Measurements from ENCODE around the gene SGK2.

SGK2 gene

GRCh38 chr20:43542161-43542560 lies 16.7 kb upstream of the SGK2 start:
- TF ChIP-seq, protein P1, sequence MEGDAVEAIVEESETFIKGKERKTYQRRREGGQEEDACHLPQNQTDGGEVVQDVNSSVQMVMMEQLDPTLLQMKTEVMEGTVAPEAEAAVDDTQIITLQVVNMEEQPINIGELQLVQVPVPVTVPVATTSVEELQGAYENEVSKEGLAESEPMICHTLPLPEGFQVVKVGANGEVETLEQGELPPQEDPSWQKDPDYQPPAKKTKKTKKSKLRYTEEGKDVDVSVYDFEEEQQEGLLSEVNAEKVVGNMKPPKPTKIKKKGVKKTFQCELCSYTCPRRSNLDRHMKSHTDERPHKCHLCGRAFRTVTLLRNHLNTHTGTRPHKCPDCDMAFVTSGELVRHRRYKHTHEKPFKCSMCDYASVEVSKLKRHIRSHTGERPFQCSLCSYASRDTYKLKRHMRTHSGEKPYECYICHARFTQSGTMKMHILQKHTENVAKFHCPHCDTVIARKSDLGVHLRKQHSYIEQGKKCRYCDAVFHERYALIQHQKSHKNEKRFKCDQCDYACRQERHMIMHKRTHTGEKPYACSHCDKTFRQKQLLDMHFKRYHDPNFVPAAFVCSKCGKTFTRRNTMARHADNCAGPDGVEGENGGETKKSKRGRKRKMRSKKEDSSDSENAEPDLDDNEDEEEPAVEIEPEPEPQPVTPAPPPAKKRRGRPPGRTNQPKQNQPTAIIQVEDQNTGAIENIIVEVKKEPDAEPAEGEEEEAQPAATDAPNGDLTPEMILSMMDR (IDR thresholded peaks at IDR 0.05): no peak
- Histone ChIP-seq H3K79me2 (no peaks in the 10 kb centered on the region), H3K4me3 (ENCODE audit: low read depth, low read length) (no peak overlapping the region), H3K4me2 (ENCODE audit: low read length) (no peak overlapping the region), H3K9me3 (ENCODE audit: control insufficient read depth, low read length) (no peaks in the 10 kb centered on the region), H3K27ac (no peak overlapping the region), H3K27me3 (ENCODE audit: control insufficient read depth, insufficient read depth, low read length) (no peaks in the 10 kb centered on the region), H3K36me3 (ENCODE audit: control insufficient read depth, insufficient read depth, low read length) (no peaks in the 10 kb centered on the region), H3K4me1 (no peaks in the 10 kb centered on the region), H2AFZ (no peak overlapping the region), H3K9ac (no peak overlapping the region)

DNA sequence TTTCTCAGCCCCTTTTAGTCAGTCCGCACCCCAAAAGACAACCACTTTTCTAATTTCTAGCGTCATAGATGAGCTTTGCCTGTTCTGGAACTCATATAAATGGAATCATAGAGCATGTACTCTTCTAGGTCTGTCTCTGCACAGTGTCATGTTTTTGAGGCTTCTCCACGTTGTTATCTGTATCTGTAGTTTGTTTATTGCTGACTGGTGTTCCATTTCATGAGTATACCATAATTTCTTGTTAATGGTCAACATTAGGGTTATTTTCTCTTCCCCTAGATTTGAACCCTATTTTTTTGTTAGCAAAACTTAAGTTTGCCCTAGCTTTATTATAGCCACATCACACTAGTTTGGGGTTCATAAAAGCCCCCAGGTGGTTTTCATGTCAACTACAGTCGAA lies 16.2 kb upstream of the SGK2 start:
- no peak overlapping the region for H2AFZ ChIP-seq
- no peak overlapping the region for H3K4me3 ChIP-seq (ENCODE audit: low read depth, low read length)
- no peak overlapping the region for H3K4me2 ChIP-seq (ENCODE audit: low read length)
- H3K9ac ChIP-seq: no peak overlapping the region
- H3K27me3 ChIP-seq (ENCODE audit: control insufficient read depth, insufficient read depth, low read length): no peaks in the 10 kb centered on the region
- H3K27ac ChIP-seq: no peak overlapping the region
- TF ChIP-seq, protein P1 (IDR thresholded peaks at IDR 0.05): no peak
- no peaks in the 10 kb centered on the region for H3K79me2 ChIP-seq
- no peaks in the 10 kb centered on the region for H3K9me3 ChIP-seq (ENCODE audit: control insufficient read depth, low read length)
- no peaks in the 10 kb centered on the region for H3K4me1 ChIP-seq
- no peaks in the 10 kb centered on the region for H3K36me3 ChIP-seq (ENCODE audit: control insufficient read depth, insufficient read depth, low read length)

DNA sequence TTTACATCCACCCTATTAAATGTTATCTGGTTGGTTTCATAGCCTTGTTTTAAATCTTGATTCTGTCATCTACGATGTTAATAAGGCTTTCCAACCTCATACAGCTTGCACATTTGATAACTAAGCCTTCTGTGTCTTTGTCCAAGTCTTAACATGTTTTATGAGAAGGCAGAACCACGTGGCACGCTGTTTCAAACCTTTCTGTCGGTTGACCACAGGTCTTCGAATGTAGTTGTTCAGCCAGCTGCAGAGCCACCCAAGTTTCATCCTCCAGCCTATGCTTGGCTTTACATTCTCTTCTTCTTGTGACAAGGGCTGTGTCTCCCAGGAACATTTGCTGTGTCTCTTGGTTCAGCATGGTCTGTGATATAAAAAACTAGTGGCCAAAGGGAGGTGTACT lies 15.7 kb upstream of the SGK2 start:
- H3K4me1 ChIP-seq: no peaks in the 10 kb centered on the region
- H3K27me3 ChIP-seq (ENCODE audit: control insufficient read depth, insufficient read depth, low read length): no peaks in the 10 kb centered on the region
- H3K36me3 ChIP-seq (ENCODE audit: control insufficient read depth, insufficient read depth, low read length): no peaks in the 10 kb centered on the region

DNA sequence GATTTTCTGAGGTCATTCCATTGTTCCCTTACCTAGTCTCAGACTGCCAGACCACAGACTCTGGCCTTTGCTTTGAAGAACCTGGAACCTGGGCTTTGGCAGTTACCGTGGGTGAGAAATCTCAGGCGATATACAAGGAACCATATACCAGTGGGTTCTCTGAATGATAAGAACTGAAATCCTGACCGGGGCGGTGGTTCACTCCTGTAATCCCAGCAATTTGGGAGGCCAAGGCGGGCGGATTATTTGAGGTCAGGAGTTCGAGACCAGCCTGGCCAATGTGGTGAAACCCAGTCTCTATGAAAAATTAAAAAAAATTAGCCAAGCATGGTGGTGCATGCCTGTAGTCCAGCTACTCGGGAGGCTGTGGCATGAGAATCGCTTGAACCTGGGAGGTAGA lies 14.3 kb upstream of the SGK2 start:
- H3K9me3 ChIP-seq (ENCODE audit: control insufficient read depth, low read length): no peaks in the 10 kb centered on the region
- no peak overlapping the region for H3K27ac ChIP-seq
- no peaks in the 10 kb centered on the region for H3K36me3 ChIP-seq (ENCODE audit: control insufficient read depth, insufficient read depth, low read length)
- no peaks in the 10 kb centered on the region for H3K4me1 ChIP-seq
- no peak overlapping the region for H3K4me3 ChIP-seq (ENCODE audit: low read depth, low read length)
- no peak overlapping the region for H3K4me2 ChIP-seq (ENCODE audit: low read length)
- H3K79me2 ChIP-seq: no peaks in the 10 kb centered on the region
- H2AFZ ChIP-seq: no peak overlapping the region
- no peak overlapping the region for H3K9ac ChIP-seq
- H3K27me3 ChIP-seq (ENCODE audit: control insufficient read depth, insufficient read depth, low read length): no peaks in the 10 kb centered on the region
- TF ChIP-seq, protein P1 (IDR thresholded peaks at IDR 0.05): no peak

More for the DNA sequence above, 15.7 kb upstream of the SGK2 start:
- TF ChIP-seq, protein P1 (IDR thresholded peaks at IDR 0.05): no peak
- Histone ChIP-seq H3K27ac (no peak overlapping the region), H3K79me2 (no peaks in the 10 kb centered on the region), H3K4me3 (ENCODE audit: low read depth, low read length) (no peak overlapping the region), H3K9ac (no peak overlapping the region), H3K9me3 (ENCODE audit: control insufficient read depth, low read length) (no peaks in the 10 kb centered on the region), H3K4me2 (ENCODE audit: low read length) (no peak overlapping the region), H2AFZ (no peak overlapping the region)

DNA sequence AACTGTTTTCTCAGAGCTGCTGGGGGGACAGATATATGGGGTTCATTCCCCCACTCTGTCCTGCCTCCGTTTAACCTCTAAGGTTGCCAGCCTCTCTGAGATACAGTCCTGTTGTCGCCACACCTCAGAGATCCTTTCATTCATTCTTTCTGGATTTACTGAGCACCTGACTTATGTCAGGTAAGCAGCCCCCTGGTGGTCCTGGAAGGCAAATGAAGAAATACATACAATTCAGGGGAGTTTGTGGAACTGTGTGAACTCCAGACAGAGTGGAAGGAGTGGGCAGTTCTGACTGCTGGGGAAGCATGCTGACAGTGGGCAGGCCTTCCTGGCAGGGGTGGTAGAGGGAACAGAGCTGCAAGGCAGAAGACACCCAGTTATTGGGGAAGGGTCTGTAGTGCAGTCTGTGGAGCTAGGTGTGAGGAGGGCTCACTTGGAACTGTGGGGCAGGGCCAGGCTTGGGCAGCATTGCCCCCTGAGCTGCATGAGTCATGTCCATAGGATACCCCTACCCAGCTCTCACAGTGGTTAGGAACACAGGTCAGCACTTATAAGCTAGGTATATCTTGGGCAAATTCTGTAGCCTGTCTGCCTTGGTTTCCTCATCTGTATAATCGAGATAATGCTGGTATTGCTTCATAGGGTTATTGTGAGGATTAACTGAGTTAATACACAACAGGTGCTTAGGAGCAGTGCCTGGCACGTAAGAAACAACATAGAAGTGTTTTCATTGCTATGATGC lies 12.8 kb upstream of the SGK2 start:
- Histone ChIP-seq H3K36me3 (ENCODE audit: control insufficient read depth, insufficient read depth, low read length) (no peaks in the 10 kb centered on the region), H3K9me3 (ENCODE audit: control insufficient read depth, low read length) (no peaks in the 10 kb centered on the region), H2AFZ (no peak overlapping the region), H3K4me2 (ENCODE audit: low read length) (no peak overlapping the region), H3K27me3 (ENCODE audit: control insufficient read depth, insufficient read depth, low read length) (no peaks in the 10 kb centered on the region), H3K27ac (no peak overlapping the region), H3K79me2 (no peaks in the 10 kb centered on the region), H3K9ac (no peak overlapping the region), H3K4me3 (ENCODE audit: low read depth, low read length) (no peak overlapping the region), H3K4me1 (no peaks in the 10 kb centered on the region)
- TF ChIP-seq, protein P1 (IDR thresholded peaks at IDR 0.05): no peak
